Ascending aorta (tissue), 2 donors: ENCODE measurements around the gene ERMN. TPM values are rescaled to one million over a fixed set of nuclear protein-coding genes. Genes with fewer than 3 reads are reported as not detected.
"Not testable (repeated sequence)": the region's sequence is repeated elsewhere in the genome, so short reads cannot be mapped to it uniquely, and the experiment has no call there.

Experiments
- DNase-seq, 2 donors: peaks; one replicate each; pipeline ENCODE4 v3.0.0-alpha.2; 2019; ENCODE audit warnings: low spot score in 2 of 2
- H3K27ac ChIP-seq, 2 donors: fragments of 200-600 bp; sonication (generic); one replicate each; pipeline ENCODE4 v1.5.1; 2016 to 2017; ENCODE audit warnings: mild to moderate bottlenecking in 1 of 2
- H3K27me3 ChIP-seq: fragments of 200-600 bp; sonication (generic); one replicate; pipeline ENCODE4 v1.5.1; 2017
- H3K36me3 ChIP-seq, 2 donors: fragments of 200-600 bp; sonication (generic); one replicate each; pipeline ENCODE4 v1.5.1; 2016
- H3K4me1 ChIP-seq, 2 donors: fragments of 200-600 bp; sonication (generic); one replicate each; pipeline ENCODE4 v1.5.1; 2016 to 2017; ENCODE audit warnings: mild to moderate bottlenecking in 1 of 2
- H3K4me3 ChIP-seq, 2 donors: fragments of 200-600 bp; sonication (generic); one replicate each; pipeline ENCODE4 v1.5.1; 2016 to 2017; ENCODE audit warnings: mild to moderate bottlenecking in 1 of 2
- H3K9me3 ChIP-seq, 2 donors: fragments of 200-600 bp; sonication (generic); one replicate each; pipeline ENCODE4 v1.5.1; 2016
- CTCF ChIP-seq, 3 experiments: fragments of 200-600 bp in 2 of 3; fragments of 450-650 bp in 1 of 3; sonication (generic) in 2 of 3; IDR thresholded peaks; one replicate each; pipeline ENCODE4 v1.5.1; 2016 to 2019; ENCODE audit warnings: antibody characterized with exemption in 3 of 3, mild to moderate bottlenecking in 1 of 3, moderate library complexity in 1 of 3
- intact Hi-C: fragments of 100-400 bp; cut with DNase I; formaldehyde crosslinking; loops from one replicate; pipeline ENCODE4 v1.15.1; 2023
- total RNA-seq: library from RNA; depleted of rRNA; stranded (reverse); fragments of >200 nt; gene quantifications from one replicate; pipeline ENCODE4 v1.1.0, GENCODE V29; 2016

Gene ERMN
- total RNA-seq, 1 donor from 2014 or later: not detected

DNA sequence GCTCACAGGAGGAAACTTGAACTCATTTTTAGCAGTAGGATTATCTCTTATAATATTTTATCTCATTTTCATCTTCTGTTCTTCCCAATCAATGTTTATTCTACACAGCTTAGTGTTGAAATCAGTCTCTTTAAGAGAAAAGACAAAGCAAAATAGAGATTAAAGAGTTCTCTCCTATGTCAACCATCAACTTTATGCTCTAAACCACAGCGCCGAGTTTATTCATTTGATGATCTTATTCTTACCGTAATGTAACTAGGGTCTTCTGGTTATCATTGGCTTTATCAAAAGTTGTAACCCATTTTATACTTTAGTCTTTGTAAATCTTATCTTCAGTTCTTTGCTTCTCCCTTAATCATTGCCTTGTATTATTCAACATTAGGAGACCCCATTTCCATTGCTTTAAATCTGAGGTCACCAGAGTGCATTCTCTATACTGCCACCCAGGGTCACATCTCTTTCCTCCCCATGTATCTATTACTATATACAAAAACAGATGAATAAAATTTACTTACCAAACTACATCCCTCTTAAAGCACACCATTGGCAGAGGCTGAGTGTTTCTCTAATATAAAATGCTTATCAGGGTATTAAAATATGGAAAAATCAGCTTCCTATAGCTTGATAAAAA lies 22.8 kb upstream of the ERMN start:
- H3K4me3 ChIP-seq: no peak overlapping the region
- no peak overlapping the region for H3K27ac ChIP-seq
- H3K27me3 ChIP-seq: no peaks in the 10 kb centered on the region
- H3K36me3 ChIP-seq: no peaks in the 10 kb centered on the region
- intact Hi-C loops: no loop called here
- H3K4me1 ChIP-seq: no peaks in the 10 kb centered on the region
- no peaks in the 10 kb centered on the region for H3K9me3 ChIP-seq
- DNase-seq: no peak
- no peak for TF ChIP-seq CTCF (IDR thresholded peaks at IDR 0.05)

DNA sequence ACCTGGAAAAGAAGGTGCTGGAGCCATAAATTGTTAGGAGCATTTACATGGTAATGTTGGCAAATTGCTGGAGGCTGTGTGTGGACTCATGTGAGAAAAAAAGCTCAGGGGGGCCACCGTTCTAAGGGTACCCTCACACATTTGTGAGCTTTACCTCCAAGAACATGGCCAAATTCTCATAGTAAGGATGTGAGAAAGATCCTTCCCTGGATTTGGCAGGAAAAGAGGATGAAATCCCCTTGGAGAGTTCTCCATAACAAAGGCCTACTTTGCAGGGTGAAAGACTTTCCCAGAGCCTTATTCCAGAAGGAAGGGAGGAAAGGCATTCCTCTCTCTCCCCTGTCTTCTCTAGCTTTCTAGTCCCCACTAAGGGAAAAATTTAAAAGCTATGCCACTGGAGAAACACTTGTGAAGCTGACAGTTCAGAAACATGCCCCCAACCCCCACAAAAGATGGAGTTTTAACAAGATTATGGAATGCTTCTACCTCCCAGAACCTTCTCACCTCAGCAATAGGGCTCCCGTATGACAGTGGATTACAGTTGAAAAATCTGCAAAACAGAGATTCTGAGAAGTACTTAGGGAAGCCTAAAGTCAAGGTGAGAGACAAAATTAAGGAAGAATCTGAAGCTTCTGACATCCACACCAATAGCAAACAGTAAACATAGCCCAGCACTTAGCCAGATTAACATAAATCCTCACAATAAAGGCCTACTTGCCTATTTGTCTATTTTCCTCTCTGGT lies 20.2 kb upstream of the ERMN start:
- no peak for DNase-seq
- no peak for TF ChIP-seq CTCF (IDR thresholded peaks at IDR 0.05)
- no peaks in the 10 kb centered on the region for H3K4me1 ChIP-seq
- H3K27me3 ChIP-seq: no peaks in the 10 kb centered on the region
- no peaks in the 10 kb centered on the region for H3K9me3 ChIP-seq
- intact Hi-C loops: no loop called here
- no peaks in the 10 kb centered on the region for H3K36me3 ChIP-seq
- H3K27ac ChIP-seq: no peak overlapping the region
- no peak overlapping the region for H3K4me3 ChIP-seq

DNA sequence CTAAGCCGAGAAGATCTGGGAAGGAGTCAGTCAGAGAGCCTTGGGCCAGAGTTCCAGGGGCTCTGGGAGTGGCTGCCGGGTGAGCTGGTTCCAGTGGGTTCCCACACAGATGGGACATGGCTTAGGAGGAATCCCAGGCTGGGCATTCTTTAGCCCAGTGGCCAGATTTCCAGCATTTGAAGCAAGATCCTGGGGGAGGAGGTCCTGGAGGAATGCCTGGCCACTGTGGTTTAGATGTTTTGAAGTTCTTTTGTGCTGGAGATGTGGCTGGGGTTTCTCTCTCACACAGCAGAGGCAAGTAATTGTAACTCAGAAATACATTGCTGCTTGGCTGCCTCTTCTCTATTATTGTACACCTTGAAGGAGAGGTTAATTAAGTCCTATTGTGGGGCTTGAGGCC lies 15.8 kb upstream of the ERMN start:
- H3K27ac ChIP-seq, H3K9me3 ChIP-seq, H3K27me3 ChIP-seq, H3K4me3 ChIP-seq, H3K36me3 ChIP-seq, H3K4me1 ChIP-seq, DNase-seq, intact Hi-C loops: not testable (repeated sequence)

GRCh38 chr2:157339965-157340655 lies 14.5 kb upstream of the ERMN start:
- TF ChIP-seq CTCF (IDR thresholded peaks at IDR 0.05): no peak
- no peaks in the 10 kb centered on the region for H3K36me3 ChIP-seq
- H3K4me1 ChIP-seq: no peaks in the 10 kb centered on the region
- DNase-seq: no peak
- no peaks in the 10 kb centered on the region for H3K9me3 ChIP-seq
- intact Hi-C loops: no loop called here
- H3K27me3 ChIP-seq: no peaks in the 10 kb centered on the region
- H3K4me3 ChIP-seq: no peak overlapping the region
- no peak overlapping the region for H3K27ac ChIP-seq

- no peak overlapping the region for H3K27ac ChIP-seq
- H3K9me3 ChIP-seq: no peaks in the 10 kb centered on the region
- intact Hi-C loops: no loop called here
- no peaks in the 10 kb centered on the region for H3K36me3 ChIP-seq
- no peaks in the 10 kb centered on the region for H3K27me3 ChIP-seq
- H3K4me3 ChIP-seq: no peak overlapping the region
- no peak for DNase-seq
- H3K4me1 ChIP-seq: no peaks in the 10 kb centered on the region
- no peak for TF ChIP-seq CTCF (IDR thresholded peaks at IDR 0.05)
Observed at GRCh38 chr2:157337978-157338377, 12.4 kb upstream of the ERMN start.
